ENCODE measurements around the gene UBE3D.
"Not testable (repeated sequence)": the region's sequence is repeated elsewhere in the genome, so short reads cannot be mapped to it uniquely, and the experiment has no call there.

UBE3D gene

GRCh38 chr6:82869493-82869892 lies 196.1 kb downstream of the UBE3D start:
- no peak for DNase-seq (ENCODE audit: low spot score)

GRCh38 chr6:82867946-82868345 lies 197.7 kb downstream of the UBE3D start:
- no peak for DNase-seq (ENCODE audit: low spot score)

GRCh38 chr6:82866446-82866845 lies 199.2 kb downstream of the UBE3D start:
- no peak for DNase-seq (ENCODE audit: low spot score)

- DNase-seq (ENCODE audit: low spot score), result no peak
Measured at GRCh38 chr6:82865461-82865860, 200.2 kb downstream of the UBE3D start.

GRCh38 chr6:82863781-82864180 lies 201.9 kb downstream of the UBE3D start:
- DNase-seq (ENCODE audit: low spot score), result no peak

GRCh38 chr6:82862543-82862942 lies 203.1 kb downstream of the UBE3D start:
- DNase-seq (ENCODE audit: low spot score), result no peak

- DNase-seq (ENCODE audit: low spot score), result no peak
Measured at GRCh38 chr6:82861121-82861520, 204.5 kb downstream of the UBE3D start.

- DNase-seq (ENCODE audit: low spot score), result not testable (repeated sequence)
Measured at GRCh38 chr6:82856077-82856476, 209.6 kb downstream of the UBE3D start.

- DNase-seq (ENCODE audit: low spot score), result not testable (repeated sequence)
Measured at GRCh38 chr6:82852904-82853303, 212.7 kb downstream of the UBE3D start.

GRCh38 chr6:82843291-82843885 lies 222.3 kb downstream of the UBE3D start:
- no peak for DNase-seq (ENCODE audit: low spot score)

- DNase-seq (ENCODE audit: low spot score), result no peak
Measured at GRCh38 chr6:82842721-82843120, 222.9 kb downstream of the UBE3D start.

All from COLO829 (cell line).